Smooth muscle cell of the brain vasculature (primary cell): ENCODE results near the gene PODXL.
"Not testable (repeated sequence)": the region's sequence is repeated elsewhere in the genome, so short reads cannot be mapped to it uniquely, and the experiment has no call there.

Experiments used
- DNase-seq: peaks from one replicate; pipeline ENCODE4 v3.0.0-alpha.2; 2012; ENCODE audit warnings: low read depth, low spot score

PODXL gene

GRCh38 chr7:131538071-131538812, 18.2 kb downstream of the PODXL start:
- no peak for DNase-seq

- no peak for DNase-seq
Measured at GRCh38 chr7:131537571-131537978, 18.9 kb downstream of the PODXL start.

GRCh38 chr7:131536361-131536849, 20.0 kb downstream of the PODXL start:
- DNase-seq: no peak

- no peak for DNase-seq
Measured at GRCh38 chr7:131533566-131534561, 22.6 kb downstream of the PODXL start.

GRCh38 chr7:131533151-131533559, 23.3 kb downstream of the PODXL start:
- DNase-seq: no peak

GRCh38 chr7:131532570-131533091, 23.8 kb downstream of the PODXL start:
- DNase-seq: no peak

- DNase-seq: no peak
Measured at GRCh38 chr7:131530137-131530536, 26.3 kb downstream of the PODXL start.

GRCh38 chr7:131529617-131530016, 26.8 kb downstream of the PODXL start:
- DNase-seq: no peak

GRCh38 chr7:131529179-131529578, 27.2 kb downstream of the PODXL start:
- no peak for DNase-seq

GRCh38 chr7:131527456-131527855, 29.0 kb downstream of the PODXL start:
- DNase-seq: no peak

GRCh38 chr7:131525820-131526219, 30.6 kb downstream of the PODXL start:
- DNase-seq: no peak

GRCh38 chr7:131524703-131525102, 31.7 kb downstream of the PODXL start:
- no peak for DNase-seq

GRCh38 chr7:131524115-131524514, 32.3 kb downstream of the PODXL start:
- DNase-seq: no peak

GRCh38 chr7:131522325-131522930, 34.0 kb downstream of the PODXL start:
- DNase-seq: no peak

GRCh38 chr7:131521651-131522163, 34.7 kb downstream of the PODXL start:
- no peak for DNase-seq

GRCh38 chr7:131518626-131519025, 37.8 kb downstream of the PODXL start:
- no peak for DNase-seq

GRCh38 chr7:131517218-131517923, 39.1 kb downstream of the PODXL start:
- DNase-seq: no peak

GRCh38 chr7:131515471-131515870, 41.0 kb downstream of the PODXL start:
- DNase-seq: not testable (repeated sequence)

- peak; percentile 72 for DNase-seq
Measured at GRCh38 chr7:131513245-131514061, 43.0 kb downstream of the PODXL start.
